ENCODE data around the gene KCNMA1.

Gene KCNMA1

DNA sequence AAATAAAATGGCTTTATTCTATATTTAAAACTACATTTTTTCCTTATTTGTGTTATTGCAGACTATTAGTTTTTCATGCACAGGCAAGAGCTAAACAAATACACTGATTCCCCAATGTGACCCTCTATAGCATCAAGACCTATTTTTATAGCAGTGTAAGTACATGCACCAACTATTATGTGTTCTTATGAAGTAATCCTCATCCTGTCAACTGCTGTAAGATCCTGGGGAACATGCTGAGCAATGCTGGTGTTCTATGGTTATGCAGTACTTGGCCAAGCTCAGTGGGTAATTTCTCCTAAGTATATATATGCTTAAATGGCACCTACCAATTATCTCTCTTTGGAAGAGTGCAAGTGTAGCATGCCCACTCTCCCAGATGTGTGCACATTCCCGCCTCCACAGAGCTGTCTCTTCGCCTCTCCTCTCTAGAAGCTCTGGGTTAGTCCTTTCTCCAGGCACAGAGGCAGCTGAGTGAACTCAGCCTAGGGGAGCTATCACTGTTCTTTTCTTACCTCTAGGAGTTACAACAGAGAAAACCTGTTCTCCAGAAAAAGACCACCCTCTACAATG lies 428.8 kb downstream of the KCNMA1 start:
- Histone ChIP-seq H3K4me3 (ENCODE audit: low read length) (no peak overlapping the region), H3K27me3 (ENCODE audit: control insufficient read depth, insufficient read depth, low read length) (no peaks in the 10 kb centered on the region), H3K27ac (ENCODE audit: low read length) (no peak overlapping the region), H3K9me3 (ENCODE audit: control insufficient read depth, insufficient read depth, low read length) (no peaks in the 10 kb centered on the region), H3K36me3 (ENCODE audit: control insufficient read depth, insufficient read depth, low read length) (no peaks in the 10 kb centered on the region), H3K4me1 (ENCODE audit: control insufficient read depth, insufficient read depth, low read length) (no peaks in the 10 kb centered on the region)
- DNase-seq (ENCODE audit: low read depth, low spot score): no peak
- no CpG with 5 or more reads among the region's 2 CpGs for WGBS (ENCODE audit: insufficient coverage, insufficient read length)

- H3K27ac ChIP-seq (ENCODE audit: low read length): no peak overlapping the region
- no peak for DNase-seq (ENCODE audit: low read depth, low spot score)
- no peaks in the 10 kb centered on the region for H3K36me3 ChIP-seq (ENCODE audit: control insufficient read depth, insufficient read depth, low read length)
- no peaks in the 10 kb centered on the region for H3K27me3 ChIP-seq (ENCODE audit: control insufficient read depth, insufficient read depth, low read length)
- no CpG with 5 or more reads among the region's 5 CpGs for WGBS (ENCODE audit: insufficient coverage, insufficient read length)
- H3K4me3 ChIP-seq (ENCODE audit: low read length): no peak overlapping the region
- H3K9me3 ChIP-seq (ENCODE audit: control insufficient read depth, insufficient read depth, low read length): no peaks in the 10 kb centered on the region
- H3K4me1 ChIP-seq (ENCODE audit: control insufficient read depth, insufficient read depth, low read length): no peaks in the 10 kb centered on the region
Observed at GRCh38 chr10:77207828-77208185, 429.8 kb downstream of the KCNMA1 start.

DNA sequence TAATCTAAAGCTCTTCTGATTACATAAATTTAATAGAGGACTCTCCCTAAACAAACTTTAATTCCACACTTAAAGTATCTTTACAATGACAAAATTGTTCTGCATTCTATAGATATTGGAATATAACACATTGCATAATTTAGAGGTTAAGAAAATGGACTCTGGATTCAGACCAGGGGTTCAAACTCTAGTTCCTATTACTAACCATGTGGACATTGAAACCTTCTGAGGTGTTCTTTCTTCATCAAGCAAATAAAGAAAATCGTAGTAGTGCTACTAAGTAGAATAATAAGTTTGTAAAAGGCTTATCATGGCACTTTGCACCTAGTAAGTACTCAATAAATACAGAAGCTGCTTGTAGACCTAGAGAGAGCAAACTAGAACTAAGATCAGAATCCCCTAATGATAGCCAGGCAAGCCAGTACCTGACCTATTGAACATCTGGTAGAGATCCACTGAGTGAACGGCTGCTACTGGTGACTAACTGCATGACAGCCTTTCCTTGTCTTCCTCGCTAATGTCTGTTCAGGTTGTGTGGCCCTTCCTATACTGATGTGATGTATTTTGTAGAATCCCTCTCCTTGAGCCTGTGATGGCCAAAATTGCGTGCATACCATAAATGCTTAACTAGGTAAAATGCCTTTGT lies 430.3 kb downstream of the KCNMA1 start:
- H3K4me1 ChIP-seq (ENCODE audit: control insufficient read depth, insufficient read depth, low read length): no peaks in the 10 kb centered on the region; the same call in 1 of the 2 replicates
- H3K36me3 ChIP-seq (ENCODE audit: control insufficient read depth, insufficient read depth, low read length): no peaks in the 10 kb centered on the region
- DNase-seq (ENCODE audit: low read depth, low spot score): no peak
- no peak overlapping the region for H3K27ac ChIP-seq (ENCODE audit: low read length)
- no peaks in the 10 kb centered on the region for H3K27me3 ChIP-seq (ENCODE audit: control insufficient read depth, insufficient read depth, low read length)
- WGBS (ENCODE audit: insufficient coverage, insufficient read length): no CpG with 5 or more reads among the region's 4 CpGs
- H3K4me3 ChIP-seq (ENCODE audit: low read length): no peak overlapping the region
- H3K9me3 ChIP-seq (ENCODE audit: control insufficient read depth, insufficient read depth, low read length): no peaks in the 10 kb centered on the region

GRCh38 chr10:77205135-77205534 lies 432.5 kb downstream of the KCNMA1 start:
- H3K27ac ChIP-seq (ENCODE audit: low read length): no peak overlapping the region
- DNase-seq (ENCODE audit: low read depth, low spot score): no peak
- no peaks in the 10 kb centered on the region for H3K36me3 ChIP-seq (ENCODE audit: control insufficient read depth, insufficient read depth, low read length)
- H3K9me3 ChIP-seq (ENCODE audit: control insufficient read depth, insufficient read depth, low read length): no peaks in the 10 kb centered on the region
- WGBS (ENCODE audit: insufficient coverage, insufficient read length): no CpG with 5 or more reads among the region's 2 CpGs
- no peak overlapping the region for H3K4me3 ChIP-seq (ENCODE audit: low read length)
- H3K4me1 ChIP-seq (ENCODE audit: control insufficient read depth, insufficient read depth, low read length): no peaks in the 10 kb centered on the region; the same call in 1 of the 2 replicates
- H3K27me3 ChIP-seq (ENCODE audit: control insufficient read depth, insufficient read depth, low read length): no peaks in the 10 kb centered on the region

GRCh38 chr10:77204171-77204570 lies 433.4 kb downstream of the KCNMA1 start:
- no peaks in the 10 kb centered on the region; the same call in 1 of the 2 replicates for H3K4me1 ChIP-seq (ENCODE audit: control insufficient read depth, insufficient read depth, low read length)
- no peaks in the 10 kb centered on the region for H3K9me3 ChIP-seq (ENCODE audit: control insufficient read depth, insufficient read depth, low read length)
- no peak overlapping the region for H3K27ac ChIP-seq (ENCODE audit: low read length)
- H3K36me3 ChIP-seq (ENCODE audit: control insufficient read depth, insufficient read depth, low read length): no peaks in the 10 kb centered on the region
- H3K4me3 ChIP-seq (ENCODE audit: low read length): no peak overlapping the region
- H3K27me3 ChIP-seq (ENCODE audit: control insufficient read depth, insufficient read depth, low read length): no peaks in the 10 kb centered on the region
- DNase-seq (ENCODE audit: low read depth, low spot score): no peak
- no CpG with 5 or more reads among the region's 2 CpGs for WGBS (ENCODE audit: insufficient coverage, insufficient read length)

DNA sequence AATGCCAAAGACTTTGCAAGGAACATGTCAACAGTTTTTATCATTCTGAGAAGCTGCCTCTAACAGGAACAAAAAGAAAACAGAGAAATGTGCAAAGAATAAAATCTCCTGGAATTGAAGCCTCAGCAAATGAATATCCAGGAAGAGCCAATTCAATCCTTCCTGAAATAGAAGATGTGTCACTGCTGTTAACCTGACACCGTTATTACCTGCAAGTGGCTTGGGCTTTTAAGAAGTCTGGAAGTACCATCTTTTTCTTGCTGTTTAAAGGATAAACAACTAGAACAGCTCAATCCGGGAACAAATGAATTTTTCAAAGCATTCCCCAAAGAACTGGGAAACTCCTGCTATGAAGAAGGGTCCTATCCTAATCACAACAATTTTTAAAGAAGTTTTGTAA lies 434.8 kb downstream of the KCNMA1 start:
- WGBS (ENCODE audit: insufficient coverage, insufficient read length): no CpG with 5 or more reads among the region's 2 CpGs
- Histone ChIP-seq H3K27me3 (ENCODE audit: control insufficient read depth, insufficient read depth, low read length) (no peaks in the 10 kb centered on the region), H3K27ac (ENCODE audit: low read length) (no peak overlapping the region), H3K36me3 (ENCODE audit: control insufficient read depth, insufficient read depth, low read length) (no peaks in the 10 kb centered on the region), H3K4me1 (ENCODE audit: control insufficient read depth, insufficient read depth, low read length) (no peaks in the 10 kb centered on the region; the same call in 1 of the 2 replicates), H3K4me3 (ENCODE audit: low read length) (no peak overlapping the region), H3K9me3 (ENCODE audit: control insufficient read depth, insufficient read depth, low read length) (no peaks in the 10 kb centered on the region)
- DNase-seq (ENCODE audit: low read depth, low spot score): no peak

- no peak overlapping the region for H3K27ac ChIP-seq (ENCODE audit: low read length)
Observed at GRCh38 chr10:77201135-77202106, 436.2 kb downstream of the KCNMA1 start.

GRCh38 chr10:77197544-77197943 lies 440.1 kb downstream of the KCNMA1 start:
- H3K27me3 ChIP-seq (ENCODE audit: control insufficient read depth, insufficient read depth, low read length): no peaks in the 10 kb centered on the region
- no peak for DNase-seq (ENCODE audit: low read depth, low spot score)
- WGBS (ENCODE audit: insufficient coverage, insufficient read length): no CpG with 5 or more reads among the region's 12 CpGs

More at GRCh38 chr10:77201135-77202106, 436.2 kb downstream of the KCNMA1 start:
- no peak for DNase-seq (ENCODE audit: low read depth, low spot score)
- H3K4me1 ChIP-seq (ENCODE audit: control insufficient read depth, insufficient read depth, low read length): no peaks in the 10 kb centered on the region; the same call in 1 of the 2 replicates
- no peak overlapping the region for H3K4me3 ChIP-seq (ENCODE audit: low read length)
- no CpG with 5 or more reads among the region's 7 CpGs for WGBS (ENCODE audit: insufficient coverage, insufficient read length)
- H3K27me3 ChIP-seq (ENCODE audit: control insufficient read depth, insufficient read depth, low read length): no peaks in the 10 kb centered on the region
- no peaks in the 10 kb centered on the region for H3K36me3 ChIP-seq (ENCODE audit: control insufficient read depth, insufficient read depth, low read length)
- no peaks in the 10 kb centered on the region for H3K9me3 ChIP-seq (ENCODE audit: control insufficient read depth, insufficient read depth, low read length)

DNA sequence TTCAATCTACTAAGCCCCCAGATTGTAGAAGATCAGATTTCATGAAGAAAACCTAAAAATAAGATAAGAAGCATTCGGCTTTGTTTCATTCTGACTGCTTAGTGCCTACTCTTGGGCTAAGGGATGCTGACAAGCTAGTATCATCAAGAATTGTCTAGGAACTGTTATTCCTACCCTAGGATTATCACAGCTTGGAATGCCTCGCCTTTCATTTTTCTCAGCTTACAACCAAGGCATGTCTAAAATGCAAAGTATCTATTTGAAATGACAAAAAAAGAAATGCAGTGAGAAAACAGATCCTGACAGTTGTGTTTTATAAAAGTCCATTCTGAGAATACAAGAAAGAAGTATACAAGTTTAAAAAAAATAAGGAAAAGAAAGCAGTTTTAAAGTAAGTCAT lies 441.0 kb downstream of the KCNMA1 start:
- Histone ChIP-seq H3K4me3 (ENCODE audit: low read length) (no peak overlapping the region), H3K27me3 (ENCODE audit: control insufficient read depth, insufficient read depth, low read length) (no peaks in the 10 kb centered on the region), H3K36me3 (ENCODE audit: control insufficient read depth, insufficient read depth, low read length) (no peaks in the 10 kb centered on the region), H3K4me1 (ENCODE audit: control insufficient read depth, insufficient read depth, low read length) (no peaks in the 10 kb centered on the region), H3K27ac (ENCODE audit: low read length) (no peak overlapping the region), H3K9me3 (ENCODE audit: control insufficient read depth, insufficient read depth, low read length) (no peaks in the 10 kb centered on the region)
- no CpG with 5 or more reads among the region's 2 CpGs for WGBS (ENCODE audit: insufficient coverage, insufficient read length)
- no peak for DNase-seq (ENCODE audit: low read depth, low spot score)

More at GRCh38 chr10:77197544-77197943, 440.1 kb downstream of the KCNMA1 start:
- H3K36me3 ChIP-seq (ENCODE audit: control insufficient read depth, insufficient read depth, low read length): no peaks in the 10 kb centered on the region
- no peaks in the 10 kb centered on the region; the same call in 1 of the 2 replicates for H3K4me1 ChIP-seq (ENCODE audit: control insufficient read depth, insufficient read depth, low read length)
- no peaks in the 10 kb centered on the region for H3K9me3 ChIP-seq (ENCODE audit: control insufficient read depth, insufficient read depth, low read length)
- H3K27ac ChIP-seq (ENCODE audit: low read length): no peak overlapping the region
- no peak overlapping the region for H3K4me3 ChIP-seq (ENCODE audit: low read length)

DNA sequence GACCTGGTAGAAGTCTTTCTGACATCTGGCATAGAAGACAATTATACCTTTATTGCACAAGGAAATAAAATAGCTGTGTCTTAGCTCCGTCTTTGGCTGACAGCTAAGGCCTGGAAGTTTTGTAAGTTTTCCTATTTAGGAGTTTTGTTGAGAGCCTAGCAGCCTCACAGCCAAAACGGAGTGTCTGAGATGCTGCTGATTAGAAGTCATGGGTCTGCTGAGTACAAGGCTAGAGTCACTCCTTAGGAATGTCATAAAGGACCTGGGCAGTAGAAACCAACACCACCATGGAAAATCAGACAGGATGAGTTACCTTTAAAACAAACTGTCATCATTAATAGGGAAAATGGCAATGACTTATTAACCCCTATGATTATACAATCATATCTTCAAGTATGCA lies 442.5 kb downstream of the KCNMA1 start:
- Histone ChIP-seq H3K27me3 (ENCODE audit: control insufficient read depth, insufficient read depth, low read length) (no peaks in the 10 kb centered on the region), H3K27ac (ENCODE audit: low read length) (no peak overlapping the region), H3K4me3 (ENCODE audit: low read length) (no peak overlapping the region), H3K9me3 (ENCODE audit: control insufficient read depth, insufficient read depth, low read length) (no peaks in the 10 kb centered on the region), H3K4me1 (ENCODE audit: control insufficient read depth, insufficient read depth, low read length) (no peaks in the 10 kb centered on the region), H3K36me3 (ENCODE audit: control insufficient read depth, insufficient read depth, low read length) (no peaks in the 10 kb centered on the region)
- WGBS (ENCODE audit: insufficient coverage, insufficient read length): no CpG with 5 or more reads among the region's 2 CpGs
- no peak for DNase-seq (ENCODE audit: low read depth, low spot score)

All from iPS DF 6.9 (cell line).